B cell (primary cell): ENCODE data around the gene MYL6. TPM values are rescaled to one million over a fixed set of nuclear protein-coding genes. Genes with fewer than 3 reads are reported as not detected.

Experiments used
- ATAC-seq: fragments of 200-7000 bp; cut with Tn5 transposase; one replicate; pipeline ENCODE4 v1.10.0; 2021; ENCODE audit warnings: low read depth, mild to moderate bottlenecking, moderate number of reproducible peaks, moderate library complexity
- CTCF ChIA-PET: fragments of 350-600 bp; sonication (Branson Sonifier 250); formaldehyde crosslinking; loops from one replicate; lab custom pipeline; 2021; ENCODE audit warnings: antibody characterized with exemption, inconsistent platforms; lab: Charles Lee
- POLR2A ChIA-PET: fragments of 350-600 bp; sonication (Branson Sonifier 250); formaldehyde crosslinking; loops from one replicate; lab custom pipeline; 2021; ENCODE audit warnings: antibody characterized with exemption; lab: Charles Lee
- DNase-seq: peaks from one replicate; pipeline ENCODE4 v3.0.0; 2013
- H2AFZ ChIP-seq: 2 replicates; pipeline ENCODE4 v1.6.1; 2012; ENCODE audit warnings: mild to moderate bottlenecking, low read depth, low read length; ENCODE audit not compliant: insufficient read depth, poor library complexity, severe bottlenecking
- H3K27ac ChIP-seq, 2 donors: 1 replicate in 1 of 2; 2 replicates in 1 of 2; pipeline ENCODE4 v1.5.1; 2012 to 2013; ENCODE audit warnings: low read length in 2 of 2, mild to moderate bottlenecking in 2 of 2, moderate library complexity in 1 of 2
- H3K27me3 ChIP-seq, 4 experiments: fragments of 200-600 bp in 1 of 4; sonication (generic) in 1 of 4; replicated peaks in 1 of 4; 1 replicate in 2 of 4; 2 replicates in 2 of 4; pipeline versions ENCODE4 v1.6.1 to v1.7.0; 2013 to 2016; ENCODE audit warnings: low read length in 3 of 4, mild to moderate bottlenecking in 2 of 4, mixed read lengths in 1 of 4, moderate library complexity in 1 of 4; ENCODE audit not compliant: insufficient read depth in 4 of 4, control insufficient read depth in 3 of 4; ENCODE audit errors: control extremely low read depth in 1 of 4
- H3K36me3 ChIP-seq, 2 experiments: replicated peaks in 1 of 2; 1 replicate in 1 of 2; 2 replicates in 1 of 2; pipeline versions ENCODE4 v1.6.1 to v1.7.1; 2013; ENCODE audit warnings: low read length in 1 of 2; ENCODE audit not compliant: insufficient read depth in 2 of 2, control insufficient read depth in 1 of 2; ENCODE audit errors: control extremely low read depth in 1 of 2, extremely low read depth in 1 of 2
- H3K4me1 ChIP-seq, 2 donors: fragments of 200-600 bp in 1 of 2; sonication (generic) in 1 of 2; 1 replicate in 1 of 2; 2 replicates in 1 of 2; pipeline versions ENCODE4 v1.5.1 to v1.6.1; 2013 to 2017; ENCODE audit warnings: low read length in 2 of 2; ENCODE audit not compliant: control insufficient read depth in 2 of 2, insufficient read depth in 2 of 2
- H3K4me2 ChIP-seq: replicated peaks from 2 replicates; pipeline ENCODE3; 2012; ENCODE audit warnings: mild to moderate bottlenecking, low read depth, low read length; ENCODE audit not compliant: poor library complexity, severe bottlenecking
- H3K4me3 ChIP-seq, 5 experiments: fragments of 200-600 bp in 1 of 5; sonication (generic) in 1 of 5; 1 replicate in 3 of 5; 2 replicates in 2 of 5; pipeline versions ENCODE4 v1.5.1 to v1.7.0; 2011 to 2016; ENCODE audit warnings: low read length in 4 of 5, mild to moderate bottlenecking in 4 of 5, low read depth in 2 of 5, control low read depth in 1 of 5, moderate library complexity in 1 of 5; ENCODE audit not compliant: insufficient read depth in 1 of 5; ENCODE audit errors: control extremely low read depth in 1 of 5, extremely low read depth in 1 of 5
- H3K79me2 ChIP-seq: fragments of 200-600 bp; sonication (generic); one replicate; pipeline ENCODE4 v1.6.0; 2016; ENCODE audit warnings: low read length; ENCODE audit not compliant: control insufficient read depth, insufficient read depth
- H3K9ac ChIP-seq: fragments of 200-600 bp; sonication (generic); 2 replicates; pipeline ENCODE4 v1.6.1; 2017; ENCODE audit warnings: mild to moderate bottlenecking, low read length, moderate library complexity
- H3K9me3 ChIP-seq, 3 donors: one replicate each; pipeline versions ENCODE4 v1.6.1 to v1.7.1; 2013; ENCODE audit warnings: low read length in 2 of 3; ENCODE audit not compliant: control insufficient read depth in 2 of 3, insufficient read depth in 1 of 3; ENCODE audit errors: control extremely low read depth in 1 of 3
- H4K20me1 ChIP-seq: 2 replicates; pipeline ENCODE4 v1.6.0; 2012; ENCODE audit warnings: mild to moderate bottlenecking, low read length; ENCODE audit not compliant: insufficient read depth, control insufficient read depth, poor library complexity, severe bottlenecking
- H3K27ac Mint-ChIP-seq: one replicate; pipeline ENCODE4 v1.8.0; 2021; ENCODE audit warnings: mixed read lengths
- H3K27me3 Mint-ChIP-seq: one replicate; pipeline ENCODE4 v1.8.0; 2021; ENCODE audit warnings: mixed read lengths
- H3K4me1 Mint-ChIP-seq: one replicate; pipeline ENCODE4 v1.8.0; 2021; ENCODE audit warnings: mixed read lengths
- H3K4me3 Mint-ChIP-seq: one replicate; pipeline ENCODE4 v1.8.0; 2021; ENCODE audit warnings: mixed read lengths
- H3K9me3 Mint-ChIP-seq: one replicate; pipeline ENCODE4 v1.8.0; 2022; ENCODE audit warnings: mixed read lengths; ENCODE audit not compliant: insufficient read depth
- EZH2 ChIP-seq: IDR thresholded peaks from 2 replicates; pipeline ENCODE4 v1.6.1; 2012; ENCODE audit warnings: borderline replicate concordance, low read depth, mild to moderate bottlenecking, moderate library complexity, low read length; ENCODE audit not compliant: insufficient read depth, poor library complexity, severe bottlenecking
- WGBS: methylation state at CpG from one replicate; pipeline ENCODE4 v1.1.5; 2013; ENCODE audit warnings: missing lambda C conversion rate; ENCODE audit not compliant: insufficient coverage; 5-methylcytosine and 5-hydroxymethylcytosine counted together
- intact Hi-C: fragments of 100-400 bp; cut with micrococcal nuclease; formaldehyde crosslinking; loops from one replicate; pipeline ENCODE4 v1.10.0; 2022
- polyA plus RNA-seq: library from polyadenylated mRNA; depleted of rRNA; stranded (reverse); fragments of >200 nt; gene quantifications from 2 replicates; pipeline ENCODE4 v1.2.3, GENCODE V29; 2012
- total RNA-seq, 2 donors: library from RNA; stranded (reverse); fragments of 120-200 nt in 1 of 2; gene quantifications; 1 replicate in 1 of 2; 2 replicates in 1 of 2; pipeline versions ENCODE4 v1.2.3 to v1.2.4, GENCODE V29; 2013 to 2022
- TF ChIP-seq, protein P1 (sequence below): fragments of 200-600 bp; IDR thresholded peaks from one replicate; pipeline ENCODE4 v1.8.0; 2022; ENCODE audit warnings: antibody characterized with exemption, mild to moderate bottlenecking

The MYL6 gene
- total and polyA plus RNA-seq, 2 donors (not counting 1 experiment from before 2014, with no cell fraction given) = 675 to 711 TPM

DNA sequence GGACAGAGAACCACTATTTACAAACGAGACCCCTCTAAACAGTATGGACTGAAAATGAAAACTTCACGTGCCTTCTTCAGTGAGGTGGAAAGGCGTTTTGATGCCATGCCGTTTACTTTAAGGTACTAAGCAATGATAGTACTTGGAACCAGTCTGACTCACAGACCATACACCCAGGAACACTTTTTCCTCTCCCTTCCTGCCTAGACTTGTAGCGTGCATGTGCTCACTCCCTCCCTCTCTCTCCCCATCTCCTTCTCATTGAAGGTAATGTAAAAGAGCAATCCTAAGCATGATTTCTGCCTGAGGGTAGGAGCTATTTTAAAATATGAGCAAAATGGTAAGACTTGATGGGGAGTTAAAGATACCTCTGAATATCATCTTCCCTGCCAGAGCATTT is 47.6 kb upstream of the MYL6 start:
- Mint-ChIP-seq H3K4me3 (no peak overlapping the region), H3K4me1 (peaks cover 14% of the 10 kb centered on the region), H3K9me3 (no peaks in the 10 kb centered on the region), H3K27ac (no peak overlapping the region), H3K27me3 (no peaks in the 10 kb centered on the region)
- peaks cover 0 to 65% of the 10 kb centered on the region in 2 experiments for H3K36me3 ChIP-seq
- TF ChIP-seq EZH2 = no peak
- TF ChIP-seq, protein P1, sequence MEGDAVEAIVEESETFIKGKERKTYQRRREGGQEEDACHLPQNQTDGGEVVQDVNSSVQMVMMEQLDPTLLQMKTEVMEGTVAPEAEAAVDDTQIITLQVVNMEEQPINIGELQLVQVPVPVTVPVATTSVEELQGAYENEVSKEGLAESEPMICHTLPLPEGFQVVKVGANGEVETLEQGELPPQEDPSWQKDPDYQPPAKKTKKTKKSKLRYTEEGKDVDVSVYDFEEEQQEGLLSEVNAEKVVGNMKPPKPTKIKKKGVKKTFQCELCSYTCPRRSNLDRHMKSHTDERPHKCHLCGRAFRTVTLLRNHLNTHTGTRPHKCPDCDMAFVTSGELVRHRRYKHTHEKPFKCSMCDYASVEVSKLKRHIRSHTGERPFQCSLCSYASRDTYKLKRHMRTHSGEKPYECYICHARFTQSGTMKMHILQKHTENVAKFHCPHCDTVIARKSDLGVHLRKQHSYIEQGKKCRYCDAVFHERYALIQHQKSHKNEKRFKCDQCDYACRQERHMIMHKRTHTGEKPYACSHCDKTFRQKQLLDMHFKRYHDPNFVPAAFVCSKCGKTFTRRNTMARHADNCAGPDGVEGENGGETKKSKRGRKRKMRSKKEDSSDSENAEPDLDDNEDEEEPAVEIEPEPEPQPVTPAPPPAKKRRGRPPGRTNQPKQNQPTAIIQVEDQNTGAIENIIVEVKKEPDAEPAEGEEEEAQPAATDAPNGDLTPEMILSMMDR = no peak
- H3K4me1 ChIP-seq = peaks cover 7 to 11% of the 10 kb centered on the region in 2 donors
- peaks cover 15% of the 10 kb centered on the region for H3K79me2 ChIP-seq
- intact Hi-C loops = no loop called here
- no peak overlapping the region for H3K4me3 ChIP-seq
- 94% methylated on average over 3 of the region's 5 CpGs for WGBS
- no peak for DNase-seq
- ChIA-PET CTCF (interaction anchor here (1.0 kb wide), 1 partner anchor 9 kb away, joined by 5 read pairs; no protein-coding TSS in a partner anchor), POLR2A (interaction anchor here (0.6 kb wide), 1 partner anchor 103 kb away, joined by 3 read pairs; no protein-coding TSS in a partner anchor)
- no peaks in the 10 kb centered on the region for H3K27me3 ChIP-seq
- no peak overlapping the region for H3K9ac ChIP-seq
- H2AFZ ChIP-seq = no peak overlapping the region
- H3K4me2 ChIP-seq = no peak overlapping the region
- H3K27ac ChIP-seq = no peak overlapping the region
- H4K20me1 ChIP-seq = no peaks in the 10 kb centered on the region
- no peak for ATAC-seq
- no peaks in the 10 kb centered on the region for H3K9me3 ChIP-seq

DNA sequence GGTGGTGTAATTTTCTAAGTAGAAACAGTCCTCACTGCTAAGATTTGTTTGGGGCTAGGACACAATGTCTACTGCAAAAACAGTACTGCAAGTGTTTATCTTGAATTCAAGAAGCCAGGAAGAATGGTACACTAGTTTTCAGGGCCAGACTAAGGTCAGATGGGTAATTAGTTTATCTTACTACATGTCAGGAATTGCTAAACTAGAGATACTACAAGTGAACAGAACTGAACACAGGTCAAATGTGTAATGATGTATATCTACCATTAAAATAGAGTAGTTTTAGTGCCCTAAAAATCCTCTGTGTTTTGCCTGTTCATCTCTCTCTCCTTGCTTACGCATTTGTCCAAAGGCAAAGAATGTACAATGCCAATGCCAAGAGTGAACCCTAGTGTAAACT is 44.1 kb upstream of the MYL6 start:
- H3K27me3 Mint-ChIP-seq = no peaks in the 10 kb centered on the region
- Histone ChIP-seq H3K4me1 (peaks cover 9 to 22% of the 10 kb centered on the region in 2 donors), H3K79me2 (peaks cover 9% of the 10 kb centered on the region), H3K4me3 (no peak overlapping the region), H3K9ac (no peak overlapping the region), H3K27ac (no peak overlapping the region), H3K4me2 (no peak overlapping the region), H3K27me3 (no peaks in the 10 kb centered on the region), H3K36me3 (peaks cover 0 to 47% of the 10 kb centered on the region in 2 experiments), H4K20me1 (no peaks in the 10 kb centered on the region), H2AFZ (no peak overlapping the region), H3K9me3 (no peaks in the 10 kb centered on the region)
- intact Hi-C loops = no loop called here
- peak overlapping the region; percentile 45 for H3K4me3 Mint-ChIP-seq
- peaks cover 25% of the 10 kb centered on the region for H3K4me1 Mint-ChIP-seq
- POLR2A ChIA-PET = no interaction called here
- ATAC-seq = no peak
- CTCF ChIA-PET = interaction anchor here (0.7 kb wide), 1 partner anchor 825 kb away, joined by 3 read pairs; no protein-coding TSS in a partner anchor
- H3K9me3 Mint-ChIP-seq = no peaks in the 10 kb centered on the region
- no peak for DNase-seq
- no CpG with 5 or more reads among the region's 1 CpG for WGBS
- peak overlapping the region; percentile 61 for H3K27ac Mint-ChIP-seq
- TF ChIP-seq EZH2 = no peak
- TF ChIP-seq, protein P1 = no peak
